B cell (primary cell): Measurements from ENCODE around the gene PRICKLE2.

Experiments used
- CTCF ChIP-seq: fragments of 200-600 bp; IDR thresholded peaks from one replicate; pipeline ENCODE4 v1.8.0; 2022; ENCODE audit warnings: antibody characterized with exemption, mild to moderate bottlenecking
- EZH2 ChIP-seq: IDR thresholded peaks from 2 replicates; pipeline ENCODE4 v1.6.1; 2012; ENCODE audit warnings: borderline replicate concordance, low read depth, mild to moderate bottlenecking, moderate library complexity, low read length; ENCODE audit not compliant: insufficient read depth, poor library complexity, severe bottlenecking

DNA sequence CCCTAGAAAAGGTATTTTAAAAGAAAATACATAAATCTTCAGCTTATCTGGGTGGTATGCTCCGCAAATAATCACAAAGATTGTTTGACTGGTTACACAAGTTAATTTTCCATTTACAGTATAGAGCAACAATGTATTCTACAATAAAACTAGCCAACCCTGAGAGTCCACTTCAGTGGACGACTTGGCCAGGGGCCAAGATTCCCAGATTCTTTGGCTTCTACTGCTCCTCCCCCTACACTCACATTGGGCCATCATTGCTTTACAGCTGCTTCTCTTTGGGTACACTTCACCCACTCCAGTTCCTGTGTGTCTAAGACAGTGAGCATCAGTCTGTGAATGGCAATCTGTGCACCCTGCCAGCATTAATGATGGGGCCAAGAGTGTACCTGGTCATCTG lies 17.2 kb upstream of the PRICKLE2 start:
- TF ChIP-seq EZH2 (no peak), CTCF (no peak)
